Measurements from ENCODE around the gene FEM1A. TPM values are rescaled to one million over a fixed set of nuclear protein-coding genes. Genes with fewer than 3 reads are reported as not detected.
"Not testable (repeated sequence)": the region's sequence is repeated elsewhere in the genome, so short reads cannot be mapped to it uniquely, and the experiment has no call there.

The FEM1A gene
- total RNA-seq, 2 experiments from 2014 or later, result 9.2 to 9.3 TPM

DNA sequence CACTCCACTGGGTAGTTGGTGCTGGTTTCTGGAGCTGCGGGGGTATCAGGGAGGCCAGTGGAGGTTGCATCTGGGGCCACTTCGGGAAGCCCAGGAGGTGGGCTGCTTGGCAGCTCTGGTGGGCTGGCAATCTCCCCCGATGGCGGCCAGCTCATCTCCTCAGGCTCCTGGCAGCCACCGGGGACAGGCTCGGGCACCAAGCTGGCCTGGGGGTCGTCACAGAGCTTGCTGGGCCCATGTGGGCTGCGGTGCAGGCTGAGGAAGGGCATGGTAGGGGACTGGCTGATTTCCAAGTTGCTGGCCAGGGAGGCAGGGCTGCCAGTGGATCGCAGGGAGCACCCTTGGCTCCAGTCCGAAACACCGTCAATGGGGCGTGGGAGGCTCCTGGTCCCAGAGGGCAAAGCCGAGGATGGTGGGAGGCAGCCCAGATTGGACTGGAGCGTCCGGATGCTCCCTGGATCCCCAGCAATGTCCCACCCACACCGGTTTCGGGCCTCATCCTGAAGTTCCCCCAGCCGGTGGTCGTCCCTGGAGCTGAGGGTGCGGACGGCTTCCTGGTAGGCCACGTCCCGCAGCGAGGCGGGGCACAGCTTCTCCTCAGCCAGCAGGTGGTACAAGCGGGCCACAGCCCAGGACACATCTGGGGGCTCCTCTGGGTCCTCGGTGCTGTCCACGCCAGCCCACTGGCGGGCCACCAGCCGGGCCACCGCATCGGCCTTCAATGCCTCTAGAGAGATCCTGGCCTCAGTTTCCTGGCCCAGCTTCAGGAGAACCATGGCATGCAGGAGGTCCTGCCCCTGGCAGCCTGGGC, 26.1 kb downstream of the FEM1A start:
- Mint-ChIP-seq H3K9me3 (no peaks in the 10 kb centered on the region), H3K36me3 (peaks cover 14% of the 10 kb centered on the region), H3K4me1 (ENCODE audit: low read depth) (peaks cover 21% of the 10 kb centered on the region), H3K27ac (no peak overlapping the region), H3K4me3 (no peak overlapping the region), H3K27me3 (no peaks in the 10 kb centered on the region)
- ChIA-PET CTCF (interaction anchor here (0.6 to 2.8 kb wide), 5 partner anchors 8 to 214 kb away, joined by 3 to 17 read pairs (median 4); no protein-coding TSS in a partner anchor), POLR2A (interaction anchor here (0.8 to 1.4 kb wide), 4 partner anchors 8 to 94 kb away, joined by 3 to 6 read pairs (median 4); no protein-coding TSS in a partner anchor)
- intact Hi-C loops (cut with micrococcal nuclease), result no loop called here
- DNase-seq, result no peak

DNA sequence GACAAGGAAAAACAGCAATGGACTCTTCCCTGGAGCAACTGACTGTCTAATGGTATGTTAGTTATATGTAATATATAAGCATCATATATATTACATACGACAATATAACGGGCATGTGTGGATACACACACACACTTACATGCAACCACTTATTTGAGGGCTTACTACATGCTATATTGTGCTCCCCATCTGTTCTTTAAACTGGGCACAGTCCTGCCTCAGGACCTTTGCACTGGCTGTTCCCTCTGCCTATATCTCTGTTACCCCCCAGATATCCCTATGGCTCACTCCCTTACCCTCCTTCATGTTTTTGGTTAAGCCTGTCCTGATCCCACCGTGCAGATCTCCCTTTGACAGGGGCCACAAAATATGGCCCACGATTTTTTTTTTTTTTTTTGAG, 29.7 kb downstream of the FEM1A start:
- intact Hi-C loops (cut with micrococcal nuclease), result no loop called here
- peaks cover 8% of the 10 kb centered on the region for H3K36me3 Mint-ChIP-seq
- H3K27ac Mint-ChIP-seq, result no peak overlapping the region
- H3K27me3 Mint-ChIP-seq, result no peaks in the 10 kb centered on the region
- DNase-seq, result no peak
- H3K4me3 Mint-ChIP-seq, result no peak overlapping the region
- ChIA-PET POLR2A (no interaction called here), CTCF (interaction anchor here (3.2 kb wide), 1 partner anchor 11 kb away, joined by 27 read pairs; no protein-coding TSS in a partner anchor)
- H3K9me3 Mint-ChIP-seq, result no peaks in the 10 kb centered on the region
- peaks cover 4% of the 10 kb centered on the region for H3K4me1 Mint-ChIP-seq (ENCODE audit: low read depth)

DNA sequence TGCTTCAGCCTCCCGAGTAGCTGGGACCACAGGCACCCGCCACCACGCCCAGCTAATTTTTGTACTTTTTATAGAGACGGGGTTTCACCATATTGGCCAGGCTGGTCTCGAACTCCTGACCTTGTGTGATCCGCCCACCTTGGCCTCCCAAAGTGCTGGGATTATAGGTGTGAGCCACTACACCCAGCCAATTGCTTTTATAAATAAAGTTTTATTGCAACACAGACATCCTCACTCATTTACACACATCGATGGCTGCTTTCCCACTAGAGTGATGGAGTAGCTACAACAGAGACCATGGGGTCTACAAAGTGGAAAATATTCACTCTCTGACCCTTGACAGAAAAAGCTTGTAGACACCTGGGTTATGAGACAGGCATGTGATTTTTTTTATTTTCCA, 30.8 kb downstream of the FEM1A start:
- H3K36me3 Mint-ChIP-seq; intact Hi-C loops (cut with micrococcal nuclease); H3K4me3 Mint-ChIP-seq; H3K27me3 Mint-ChIP-seq; POLR2A ChIA-PET; H3K4me1 Mint-ChIP-seq (ENCODE audit: low read depth); DNase-seq; H3K27ac Mint-ChIP-seq; H3K9me3 Mint-ChIP-seq: not testable (repeated sequence)
- CTCF ChIA-PET, result interaction anchor here (2.2 to 3.2 kb wide), 2 partner anchors 12 to 29 kb away, joined by 10 to 27 read pairs; no protein-coding TSS in a partner anchor

DNA sequence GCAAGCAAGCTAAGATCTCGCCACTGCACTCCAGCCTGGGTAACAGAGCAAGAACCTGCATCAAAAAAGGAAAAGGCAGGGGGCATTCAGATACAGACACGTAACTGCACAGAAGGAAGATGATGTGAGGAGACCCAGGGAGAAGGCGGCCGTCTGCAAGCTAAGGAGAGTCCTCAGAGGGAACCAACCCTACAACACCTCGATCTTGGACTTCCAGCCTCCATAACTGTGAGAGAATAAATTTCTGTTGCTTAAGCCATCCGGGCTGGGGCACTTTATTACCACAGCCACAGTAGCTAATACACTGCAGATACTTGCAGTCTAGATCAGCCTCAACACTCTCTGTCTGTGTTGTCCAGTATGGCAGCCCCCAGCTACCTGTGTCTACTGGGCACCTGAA, 32.0 kb downstream of the FEM1A start:
- POLR2A ChIA-PET, result no interaction called here
- peaks cover 7% of the 10 kb centered on the region for H3K36me3 Mint-ChIP-seq
- no peaks in the 10 kb centered on the region for H3K27me3 Mint-ChIP-seq
- DNase-seq, result no peak
- no peak overlapping the region for H3K4me3 Mint-ChIP-seq
- peaks cover 2% of the 10 kb centered on the region for H3K4me1 Mint-ChIP-seq (ENCODE audit: low read depth)
- intact Hi-C loops (cut with micrococcal nuclease), result no loop called here
- no peak overlapping the region for H3K27ac Mint-ChIP-seq
- CTCF ChIA-PET, result interaction anchor here (0.8 to 3.2 kb wide), 4 partner anchors 14 to 91 kb away, joined by 3 to 27 read pairs (median 6); no protein-coding TSS in a partner anchor
- no peaks in the 10 kb centered on the region for H3K9me3 Mint-ChIP-seq

DNA sequence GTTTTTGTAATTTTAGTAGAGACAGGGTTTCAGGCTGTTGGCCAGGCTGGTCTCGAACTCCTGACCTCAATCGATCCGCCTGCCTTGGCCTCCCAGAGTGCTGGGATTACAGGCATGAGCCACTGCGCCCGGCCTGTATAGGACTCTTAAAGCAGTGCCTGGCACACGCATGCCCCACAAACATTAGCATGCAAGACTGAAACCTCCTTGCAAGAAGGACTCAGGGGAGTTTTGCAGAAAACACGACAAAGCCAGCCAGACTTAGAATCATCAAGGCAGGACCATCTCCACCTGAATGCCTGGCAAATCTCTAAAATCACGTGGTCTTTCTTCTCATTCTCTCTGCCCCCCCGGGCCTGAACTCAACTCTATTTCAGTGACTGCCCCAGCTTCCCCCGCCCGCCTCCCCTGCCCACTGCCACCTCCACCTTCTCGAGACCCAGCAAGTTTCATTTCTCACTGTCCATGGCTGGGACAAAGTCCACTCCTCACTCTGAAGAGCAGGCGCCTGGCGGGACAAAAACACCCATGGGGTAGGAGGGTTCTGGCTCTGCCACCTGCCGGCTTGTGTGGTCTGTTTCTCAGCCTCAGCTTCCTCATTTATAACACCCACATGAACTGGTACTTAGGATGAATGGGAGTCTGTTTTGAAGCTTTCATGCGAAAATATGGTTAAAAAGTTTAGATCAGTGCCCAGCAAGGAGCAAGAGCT, 37.6 kb downstream of the FEM1A start:
- Mint-ChIP-seq H3K27ac (peak overlapping the region; percentile 51), H3K36me3 (peaks cover 15% of the 10 kb centered on the region), H3K4me1 (ENCODE audit: low read depth) (peaks cover 19% of the 10 kb centered on the region), H3K27me3 (no peaks in the 10 kb centered on the region), H3K9me3 (no peaks in the 10 kb centered on the region), H3K4me3 (peak overlapping the region; percentile 50)
- DNase-seq, result no peak
- POLR2A ChIA-PET, result interaction anchor here (1.7 kb wide), 1 partner anchor 12 kb away, joined by 4 read pairs; no protein-coding TSS in a partner anchor
- intact Hi-C loops (cut with micrococcal nuclease), result loop anchor here (2.0 kb wide), 1 partner anchor 14 kb away; no protein-coding TSS in a partner anchor
- CTCF ChIA-PET, result interaction anchor here (1.5 to 2.8 kb wide), 2 partner anchors 16 to 20 kb away, joined by 5 to 24 read pairs; no protein-coding TSS in a partner anchor

DNA sequence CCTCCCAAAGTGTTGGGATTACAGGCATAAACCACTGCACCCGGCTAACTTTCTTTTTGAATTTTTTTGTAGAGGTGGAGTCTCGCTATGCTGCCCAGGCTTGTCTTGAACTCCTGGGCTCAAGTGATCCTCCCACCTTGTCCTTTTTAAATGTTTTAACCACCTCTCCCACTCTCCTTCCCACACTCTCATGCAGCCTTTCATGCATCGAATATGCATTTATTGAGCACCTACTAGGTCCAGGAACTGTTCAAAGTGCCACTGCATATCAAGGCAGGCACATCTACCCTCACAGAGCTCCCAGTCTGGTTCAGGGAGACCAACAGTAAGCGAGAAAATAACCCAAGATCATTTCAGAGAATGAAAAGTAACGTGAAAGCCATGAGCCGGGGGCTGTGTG, 38.8 kb downstream of the FEM1A start:
- intact Hi-C loops (cut with micrococcal nuclease), result no loop called here
- no peak for DNase-seq
- H3K27me3 Mint-ChIP-seq, result no peaks in the 10 kb centered on the region
- POLR2A ChIA-PET, result interaction anchor here (0.5 to 1.3 kb wide), 2 partner anchors 13 to 370 kb away, joined by 5 to 6 read pairs; no protein-coding TSS in a partner anchor
- CTCF ChIA-PET, result interaction anchor here (0.6 to 2.8 kb wide), 8 partner anchors 9 to 98 kb away, joined by 3 to 24 read pairs (median 4); no protein-coding TSS in a partner anchor
- H3K36me3 Mint-ChIP-seq, result peaks cover 15% of the 10 kb centered on the region
- H3K27ac Mint-ChIP-seq, result peak overlapping the region; percentile 90
- no peaks in the 10 kb centered on the region for H3K9me3 Mint-ChIP-seq
- H3K4me3 Mint-ChIP-seq, result peak overlapping the region; percentile 88
- peaks cover 19% of the 10 kb centered on the region for H3K4me1 Mint-ChIP-seq (ENCODE audit: low read depth)

DNA sequence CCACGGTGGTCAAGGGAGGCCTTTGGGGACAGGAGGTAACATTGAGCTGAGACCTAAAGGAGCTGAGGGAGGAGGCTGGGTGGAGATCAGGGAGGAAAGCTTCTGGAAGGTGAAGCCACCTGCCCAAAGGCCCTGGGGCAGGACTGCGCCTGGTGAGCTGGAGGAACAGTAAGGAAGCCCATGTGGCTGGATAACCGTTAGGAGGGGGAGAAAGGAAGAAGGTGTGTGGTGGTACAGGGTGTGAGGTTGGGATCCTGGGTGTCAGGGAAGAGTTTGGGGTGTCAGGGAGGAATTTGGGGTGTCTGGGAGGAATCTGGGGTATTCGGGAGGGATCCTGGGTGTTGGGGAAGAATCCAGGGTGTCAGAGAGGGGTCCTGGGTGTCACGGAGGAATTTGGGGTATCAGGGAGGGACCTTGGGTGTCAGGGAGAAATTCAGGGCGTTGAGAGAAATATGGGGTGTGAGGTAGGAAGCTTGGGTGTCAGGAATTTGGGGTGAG, 39.3 kb downstream of the FEM1A start:
- H3K4me3 Mint-ChIP-seq, result peak overlapping the region; percentile 88
- ChIA-PET CTCF (interaction anchor here (0.6 to 2.8 kb wide), 9 partner anchors 9 to 201 kb away, joined by 3 to 24 read pairs (median 3); no protein-coding TSS in a partner anchor), POLR2A (interaction anchor here (0.5 to 1.3 kb wide), 3 partner anchors 14 to 370 kb away, joined by 3 to 6 read pairs (median 5); no protein-coding TSS in a partner anchor)
- DNase-seq, result no peak
- H3K27me3 Mint-ChIP-seq, result no peaks in the 10 kb centered on the region
- H3K27ac Mint-ChIP-seq, result peak overlapping the region; percentile 90
- H3K36me3 Mint-ChIP-seq, result peaks cover 15% of the 10 kb centered on the region
- peaks cover 19% of the 10 kb centered on the region for H3K4me1 Mint-ChIP-seq (ENCODE audit: low read depth)
- no peaks in the 10 kb centered on the region for H3K9me3 Mint-ChIP-seq
- intact Hi-C loops (cut with micrococcal nuclease), result no loop called here

DNA sequence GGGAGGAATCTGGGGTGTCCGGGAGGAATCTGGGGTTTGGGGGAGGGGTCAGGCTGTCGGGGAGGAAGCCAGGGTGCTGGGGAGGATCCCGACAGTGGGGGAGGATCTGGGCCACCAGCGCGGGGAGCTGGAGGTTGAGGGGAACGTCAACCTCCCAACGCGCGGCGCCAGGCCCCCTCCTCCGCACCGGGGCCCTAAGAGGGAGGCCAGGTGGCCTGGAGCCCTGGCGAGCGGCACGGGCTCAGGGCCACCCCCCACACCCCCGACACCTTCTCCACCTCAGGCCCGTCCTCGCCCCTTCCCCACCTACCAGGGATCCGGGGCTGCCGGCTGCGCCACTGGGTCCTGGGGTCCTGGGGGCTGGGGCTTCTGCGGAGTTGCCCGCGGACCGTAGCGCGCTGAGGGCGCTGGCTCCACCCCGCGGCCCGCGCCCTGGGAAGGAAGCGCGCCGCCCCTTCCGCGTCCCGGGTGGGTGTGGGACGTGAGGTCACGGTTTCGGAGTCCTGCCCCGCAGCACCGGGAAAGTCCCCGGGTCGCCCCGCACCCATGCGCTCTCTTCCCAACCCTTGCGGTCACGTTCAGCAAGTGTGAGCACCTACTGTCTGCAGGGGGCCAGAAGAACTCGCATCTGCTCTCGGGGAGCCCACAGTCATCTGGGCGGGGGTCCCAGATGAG, 39.9 kb downstream of the FEM1A start, which contains the start of gene TICAM1:
Gene TICAM1 (minus strand): TSS at position 409 of the 675 bp plus-strand sequence. CDS start 13,335 bp downstream, outside the sequence.
- POLR2A ChIA-PET, result interaction anchor here (0.6 to 1.3 kb wide), 3 partner anchors 14 to 1284 kb away, joined by 3 to 6 read pairs (median 3); no protein-coding TSS in a partner anchor
- intact Hi-C loops (cut with micrococcal nuclease), result no loop called here
- H3K9me3 Mint-ChIP-seq, result no peaks in the 10 kb centered on the region
- CTCF ChIA-PET, result interaction anchor here (0.7 to 2.8 kb wide), 7 partner anchors 18 to 200 kb away, joined by 3 to 24 read pairs (median 4); no protein-coding TSS in a partner anchor
- H3K4me3 Mint-ChIP-seq, result peak within 1 kb of the TSS; percentile 88
- peaks cover 19% of the 10 kb centered on the region for H3K4me1 Mint-ChIP-seq (ENCODE audit: low read depth)
- H3K36me3 Mint-ChIP-seq, result peaks cover 14% of the 10 kb centered on the region
- H3K27ac Mint-ChIP-seq, result peak within 1 kb of the TSS; percentile 90
- no peaks in the 10 kb centered on the region for H3K27me3 Mint-ChIP-seq
- peak; percentile 86 for DNase-seq

DNA sequence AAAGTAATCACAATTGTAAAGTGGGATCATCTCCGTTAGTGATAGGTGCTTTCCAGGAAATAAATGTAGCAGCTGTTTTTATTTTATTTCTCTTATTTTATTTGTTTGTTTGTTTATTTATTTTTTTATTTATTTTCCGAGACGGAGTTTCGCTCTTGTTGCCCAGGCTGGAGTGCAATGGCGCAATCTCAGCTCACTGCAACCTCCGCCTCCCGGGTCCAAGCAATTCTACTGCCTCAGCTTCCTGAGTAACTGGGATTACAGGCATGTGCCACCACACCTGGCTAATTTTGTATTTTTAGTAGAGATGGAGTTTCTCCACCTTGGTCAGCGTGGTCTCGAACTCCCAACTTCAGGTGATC, 40.4 kb downstream of the FEM1A start:
- Mint-ChIP-seq H3K36me3 (peaks cover 12% of the 10 kb centered on the region), H3K4me1 (ENCODE audit: low read depth) (peaks cover 19% of the 10 kb centered on the region), H3K27ac (peak overlapping the region; percentile 90), H3K4me3 (peak overlapping the region; percentile 88)
- POLR2A ChIA-PET, result interaction anchor here (0.6 kb wide), 1 partner anchor 1284 kb away, joined by 3 read pairs; no protein-coding TSS in a partner anchor
- H3K27me3 Mint-ChIP-seq; DNase-seq; H3K9me3 Mint-ChIP-seq; CTCF ChIA-PET; intact Hi-C loops (cut with micrococcal nuclease): not testable (repeated sequence)

DNA sequence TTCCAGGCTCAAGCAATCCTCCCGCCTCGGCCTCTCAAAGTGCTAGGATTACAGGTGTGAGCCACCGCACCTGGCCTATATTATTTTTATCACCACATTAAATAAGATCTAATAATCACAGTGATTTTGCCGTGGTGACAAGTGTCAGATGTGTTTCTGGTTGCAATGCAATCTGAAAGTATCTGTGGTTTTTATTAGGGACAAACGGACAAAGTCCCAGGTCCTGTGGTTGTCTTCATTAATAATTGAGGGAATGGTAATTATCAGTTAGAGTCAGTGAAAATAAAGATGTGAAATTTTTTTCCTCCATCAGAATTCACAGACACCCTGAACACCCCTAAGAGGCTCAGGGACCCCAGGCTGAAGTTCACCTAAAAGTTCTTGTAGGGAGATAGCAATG, 41.2 kb downstream of the FEM1A start:
- H3K9me3 Mint-ChIP-seq, result no peaks in the 10 kb centered on the region
- no peaks in the 10 kb centered on the region for H3K27me3 Mint-ChIP-seq
- H3K4me1 Mint-ChIP-seq (ENCODE audit: low read depth), result peaks cover 22% of the 10 kb centered on the region
- ChIA-PET POLR2A (no interaction called here), CTCF (interaction anchor here (0.7 kb wide), 1 partner anchor 34 kb away, joined by 4 read pairs; no protein-coding TSS in a partner anchor)
- intact Hi-C loops (cut with micrococcal nuclease), result no loop called here
- H3K27ac Mint-ChIP-seq, result no peak overlapping the region
- peaks cover 14% of the 10 kb centered on the region for H3K36me3 Mint-ChIP-seq
- H3K4me3 Mint-ChIP-seq, result peak overlapping the region; percentile 23
- DNase-seq, result no peak

DNA sequence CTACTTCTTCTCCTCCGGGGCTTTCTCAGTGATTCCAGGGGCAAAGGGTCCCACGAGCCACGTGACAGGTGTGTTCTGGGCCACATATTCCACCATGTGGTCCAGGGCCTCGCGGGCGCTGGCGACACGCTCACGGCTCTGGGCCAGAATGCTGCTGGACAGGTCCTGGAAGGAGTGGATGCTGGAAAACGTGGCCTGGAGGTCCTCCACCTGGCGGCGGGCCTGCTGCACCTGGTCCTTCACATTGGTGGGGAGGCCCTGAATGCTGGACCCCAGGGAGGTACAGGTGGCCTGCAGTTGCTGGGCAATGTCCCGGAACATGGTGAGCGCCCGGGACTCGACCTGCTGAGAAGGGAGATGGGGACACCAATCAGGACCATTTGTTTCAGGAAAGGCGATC, 47.7 kb downstream of the FEM1A start:
- CTCF ChIA-PET, result interaction anchor here (1.0 to 2.8 kb wide), 2 partner anchors 9 to 30 kb away, joined by 3 to 17 read pairs; no protein-coding TSS in a partner anchor
- POLR2A ChIA-PET, result no interaction called here
- H3K4me1 Mint-ChIP-seq (ENCODE audit: low read depth), result peaks cover 23% of the 10 kb centered on the region
- no peak overlapping the region for H3K4me3 Mint-ChIP-seq
- H3K9me3 Mint-ChIP-seq, result no peaks in the 10 kb centered on the region
- no peak overlapping the region for H3K27ac Mint-ChIP-seq
- H3K36me3 Mint-ChIP-seq, result peaks cover 25% of the 10 kb centered on the region
- intact Hi-C loops (cut with micrococcal nuclease), result no loop called here
- no peak for DNase-seq
- H3K27me3 Mint-ChIP-seq, result no peaks in the 10 kb centered on the region

Measured in activated CD4-positive, alpha-beta memory T cell treated with anti-CD3 and anti-CD28 coated beads for 36 hours (primary cell).